GM19240 (cell line): ENCODE measurements around the gene TRERF1.

Source experiments
- DNase-seq: peaks from one replicate; pipeline ENCODE4 v3.0.0; 2011; ENCODE audit warnings: low spot score; ENCODE audit not compliant: insufficient read length

The TRERF1 gene

DNA sequence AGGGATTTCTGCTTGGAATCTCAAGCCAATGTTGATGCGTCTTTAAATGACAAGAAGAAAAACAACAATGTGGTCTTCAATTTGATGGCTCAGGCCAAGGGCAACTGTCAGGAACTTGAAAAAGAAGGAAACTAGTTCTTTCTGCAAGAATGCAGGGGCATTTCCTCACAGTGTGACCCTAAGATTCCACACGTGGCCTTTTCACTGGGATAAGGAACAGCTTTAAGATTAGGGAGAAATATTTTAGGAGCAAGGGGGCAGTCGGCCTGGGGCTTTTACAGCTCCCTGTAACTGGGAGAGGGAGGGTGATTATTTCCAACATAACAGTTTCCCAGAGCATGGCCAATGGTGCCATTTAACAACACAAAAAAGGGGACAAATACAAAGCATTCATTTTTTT, 194.7 kb downstream of the TRERF1 start:
- no peak for DNase-seq

GRCh38 chr6:42255050-42255449, 196.7 kb downstream of the TRERF1 start:
- DNase-seq: no peak

DNA sequence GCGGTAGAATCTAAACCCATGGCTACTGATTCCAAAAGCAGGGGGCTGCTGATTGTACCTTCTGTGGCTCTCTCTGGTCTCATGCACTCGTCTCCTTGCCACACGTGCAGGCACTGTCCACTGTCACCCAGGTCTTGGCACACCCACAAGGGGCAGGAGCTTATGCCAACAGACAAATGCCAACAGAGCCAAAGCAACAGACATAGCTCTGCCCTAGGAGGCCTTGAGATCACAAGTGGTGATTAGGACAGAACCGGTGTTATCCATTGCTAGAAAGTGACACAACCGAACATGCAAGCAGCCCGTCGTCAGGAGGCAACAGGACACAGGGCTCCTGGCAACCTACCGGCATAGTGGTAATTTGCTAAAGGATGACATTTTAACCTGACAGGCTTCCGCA, 197.2 kb downstream of the TRERF1 start:
- no peak for DNase-seq

DNA sequence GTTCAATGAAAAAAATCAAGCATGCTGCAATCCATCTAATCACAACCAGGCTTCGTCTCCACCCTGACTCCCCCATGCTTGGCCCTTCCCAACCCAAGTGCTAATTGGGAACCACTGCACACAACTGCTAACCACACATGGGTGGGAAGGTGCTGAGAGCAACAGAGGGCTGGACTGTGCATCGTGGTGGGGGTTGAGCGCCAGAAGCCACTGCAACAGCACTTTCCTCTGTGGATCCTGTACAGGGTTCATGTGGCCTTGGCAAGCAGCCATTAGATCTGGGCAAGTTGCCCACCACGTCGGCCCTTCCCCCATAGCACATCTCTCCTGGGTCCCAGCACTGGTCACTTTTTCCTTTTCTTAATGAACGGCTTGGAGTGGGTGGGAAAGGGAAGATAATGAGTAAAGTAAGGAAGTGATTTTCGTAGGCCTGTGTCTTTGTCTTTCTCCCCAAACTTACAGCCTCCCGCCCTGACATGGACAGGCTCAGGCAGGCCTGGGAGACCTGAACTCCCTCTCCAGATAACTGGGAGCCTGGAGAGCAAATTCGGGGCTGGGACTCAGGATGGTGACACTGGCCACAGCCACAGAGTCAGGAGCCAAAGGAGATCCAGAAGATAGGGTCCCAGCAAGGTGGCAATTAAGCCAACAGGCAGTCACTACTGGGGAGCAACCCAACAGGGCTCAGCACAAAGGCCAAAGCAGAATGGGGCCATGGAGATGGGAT, 199.7 kb downstream of the TRERF1 start:
- no peak for DNase-seq

GRCh38 chr6:42251500-42251899, 200.2 kb downstream of the TRERF1 start:
- no peak for DNase-seq

GRCh38 chr6:42250274-42250931, 201.3 kb downstream of the TRERF1 start:
- DNase-seq: no peak

DNA sequence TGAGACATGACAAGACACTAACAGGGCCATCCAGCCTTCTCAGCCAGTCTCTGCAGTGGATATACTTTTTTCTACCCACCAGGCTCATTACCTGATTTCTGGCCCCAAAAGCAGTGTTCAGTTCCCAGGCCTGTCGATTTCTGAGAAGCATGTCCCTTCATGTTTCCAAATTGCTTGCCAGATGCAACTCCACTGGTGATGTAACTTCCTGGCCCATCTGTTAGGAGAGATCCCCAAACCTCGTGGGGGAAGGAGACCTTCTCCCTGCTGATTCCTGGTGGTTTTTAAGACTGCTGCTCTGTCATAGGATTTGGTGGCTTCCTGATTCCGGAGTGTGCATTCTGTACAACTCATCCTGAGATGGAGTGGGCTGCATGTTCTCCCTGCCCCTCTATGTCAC, 202.4 kb downstream of the TRERF1 start:
- DNase-seq: no peak

- DNase-seq: no peak
Measured at GRCh38 chr6:42243046-42243445, 208.7 kb downstream of the TRERF1 start.

DNA sequence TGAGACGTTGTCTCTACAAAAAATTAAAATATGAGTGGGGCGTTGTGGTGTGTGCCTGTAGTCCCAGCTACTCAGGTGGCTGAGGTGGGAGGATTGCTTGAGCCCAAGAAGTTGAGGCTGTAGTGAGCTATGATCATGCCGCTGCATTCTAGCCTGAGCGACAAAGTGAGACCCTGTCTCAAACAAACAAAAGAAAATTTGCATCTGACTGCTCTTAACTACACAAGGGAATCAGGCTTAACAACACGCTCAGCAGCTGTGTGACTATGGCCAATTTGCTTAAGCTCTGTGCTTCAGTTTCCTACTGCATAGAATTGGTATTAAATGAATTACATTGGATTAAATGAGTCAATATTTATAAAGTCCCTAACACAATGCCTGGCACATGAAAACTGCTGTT, 209.8 kb downstream of the TRERF1 start:
- no peak for DNase-seq

GRCh38 chr6:42239736-42240375, 211.9 kb downstream of the TRERF1 start:
- DNase-seq: no peak

GRCh38 chr6:42239333-42239732, 212.4 kb downstream of the TRERF1 start:
- no peak for DNase-seq

- DNase-seq: no peak
Measured at GRCh38 chr6:42237857-42238256, 213.9 kb downstream of the TRERF1 start.

DNA sequence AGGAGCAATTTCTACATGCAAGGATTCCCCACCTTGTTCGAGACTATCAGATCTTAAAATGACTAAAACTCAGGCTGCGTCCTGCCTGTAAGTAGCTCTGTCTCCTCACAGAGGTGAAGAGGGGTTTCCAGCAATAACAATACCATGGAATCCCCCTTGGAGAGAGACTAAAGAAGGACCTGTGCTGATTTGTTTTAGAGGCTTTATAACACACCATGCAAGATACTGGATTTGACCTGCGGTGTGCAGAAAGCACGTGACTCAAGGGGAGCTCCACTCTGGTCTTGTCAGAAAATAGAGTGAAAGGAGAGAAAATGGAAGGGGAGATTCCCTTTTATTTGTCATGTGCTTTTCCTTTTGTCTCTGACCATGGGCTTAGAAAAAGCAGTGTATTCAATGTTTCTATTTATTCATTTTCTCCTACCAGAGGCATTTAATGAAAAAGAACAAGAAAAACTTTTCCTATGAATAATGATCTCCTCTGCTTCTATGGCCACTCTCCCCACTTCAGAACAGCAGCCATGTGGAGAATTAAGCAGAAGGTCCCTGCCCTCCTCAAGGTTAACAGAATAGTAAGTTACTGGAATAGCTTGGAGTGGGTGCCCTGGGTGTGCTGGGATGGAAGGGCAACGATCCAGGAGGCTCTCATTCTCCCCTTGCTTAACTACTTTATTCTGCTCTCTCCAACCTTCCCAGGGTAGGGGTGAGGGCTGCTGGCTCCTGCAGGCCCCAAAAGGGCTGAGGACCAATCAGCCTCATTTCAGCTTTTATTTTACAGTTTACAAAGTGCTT, 214.8 kb downstream of the TRERF1 start:
- no peak for DNase-seq

- DNase-seq: no peak
Measured at GRCh38 chr6:42236030-42236429, 215.7 kb downstream of the TRERF1 start.

DNA sequence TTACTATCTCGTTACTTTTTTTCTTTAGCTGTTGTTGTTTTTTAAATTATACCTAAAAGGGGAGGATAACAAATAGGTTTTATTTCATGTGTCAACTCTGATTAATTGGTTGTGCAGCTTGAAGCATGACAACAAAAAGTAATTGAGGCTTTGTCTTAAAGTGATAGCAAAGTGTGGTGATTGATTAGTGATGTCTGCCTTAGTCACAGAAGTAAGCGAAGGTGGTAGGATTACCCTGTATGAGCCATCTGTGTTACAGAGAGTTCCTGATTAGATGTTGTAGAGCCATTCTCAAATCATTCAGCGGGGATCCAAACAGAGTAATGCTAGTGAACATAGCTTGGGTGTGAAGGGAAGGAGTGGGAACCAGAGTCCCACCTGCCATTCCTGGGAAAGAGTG, 219.7 kb downstream of the TRERF1 start:
- no peak for DNase-seq

DNA sequence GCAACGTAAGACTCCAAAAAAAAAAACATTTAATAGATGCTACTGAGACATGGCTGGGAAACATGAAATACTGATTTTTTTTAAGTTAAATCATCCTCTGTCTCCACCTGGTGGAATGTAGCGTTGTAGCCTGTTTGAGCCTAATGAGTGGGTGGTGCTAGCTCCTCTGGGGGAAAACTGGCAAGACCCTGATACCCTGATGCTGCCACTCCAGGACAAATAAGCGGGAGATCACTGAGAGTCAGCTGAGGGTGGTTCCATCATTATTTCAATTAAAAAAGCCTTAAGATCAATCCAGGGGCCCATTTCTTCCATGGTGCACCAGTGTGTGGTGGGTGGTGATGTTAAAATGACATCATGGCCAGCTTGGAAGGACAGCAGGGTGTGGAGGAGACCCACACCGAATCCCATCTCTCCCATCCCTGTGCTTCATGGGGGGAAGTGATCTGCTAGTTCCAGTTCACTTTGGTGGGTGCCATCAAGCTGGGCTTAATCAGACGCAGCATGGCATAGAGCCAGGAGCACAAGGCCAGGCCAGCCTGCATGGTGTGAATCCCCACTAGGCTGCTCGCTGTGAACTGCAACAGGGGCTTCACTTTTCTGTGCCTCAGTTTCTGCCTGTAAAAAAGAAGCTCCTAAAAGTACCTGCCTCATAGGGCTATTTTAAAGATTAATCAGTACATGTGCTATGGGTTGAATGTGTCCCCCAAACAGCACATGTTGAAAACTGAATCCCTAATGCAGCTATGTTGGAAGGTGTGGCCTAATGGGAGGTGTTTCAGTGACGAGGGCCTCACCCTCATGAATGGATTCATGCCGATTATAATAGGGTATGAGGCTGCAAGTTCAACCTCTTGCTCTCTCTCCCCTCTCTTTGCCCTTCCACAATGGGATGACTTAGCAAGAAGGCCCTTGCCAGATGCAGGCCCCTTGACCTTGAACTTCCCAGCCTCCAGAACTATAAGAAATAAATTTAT, 221.1 kb downstream of the TRERF1 start:
- no peak for DNase-seq

- no peak for DNase-seq
Measured at GRCh38 chr6:42229506-42230119, 222.1 kb downstream of the TRERF1 start.

GRCh38 chr6:42228305-42228704, 223.4 kb downstream of the TRERF1 start:
- DNase-seq: no peak

DNA sequence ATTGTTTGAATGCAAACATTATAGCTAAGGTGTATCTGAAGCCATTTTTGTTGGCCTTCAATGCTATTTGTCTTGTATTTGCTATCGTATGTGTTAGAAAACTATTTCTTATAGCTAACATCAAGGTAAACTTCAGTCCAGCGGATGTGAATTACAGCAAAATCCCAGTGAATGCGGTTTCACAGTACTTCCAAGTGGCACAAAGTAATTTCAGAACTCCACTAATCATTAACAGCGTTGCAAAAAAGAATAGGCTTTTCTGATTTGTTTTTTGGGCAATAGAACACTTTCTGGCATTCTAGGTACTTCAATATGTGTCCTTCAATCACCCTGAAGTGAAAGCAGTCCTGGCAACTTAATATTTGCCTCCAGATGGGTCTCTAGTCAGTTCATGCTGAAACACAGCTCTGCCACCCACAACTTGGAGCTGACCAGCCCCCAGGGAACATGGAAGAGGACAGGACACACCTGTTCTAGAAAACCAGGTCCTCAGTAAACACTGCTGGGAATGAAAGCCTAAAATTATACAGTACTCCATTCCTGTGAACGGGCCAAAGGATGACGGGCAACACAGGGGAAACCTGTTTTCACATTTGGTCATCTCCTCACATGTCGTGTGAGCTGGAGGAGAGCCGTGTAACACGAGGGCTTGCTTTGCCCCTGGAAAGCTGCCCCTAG, 224.4 kb downstream of the TRERF1 start:
- no peak for DNase-seq
